Suprapubic skin (tissue), 4 donors: ENCODE measurements around the gene KRT73.

ENCODE experiments used
- EP300 ChIP-seq: sonication (generic); formaldehyde crosslinking; IDR thresholded peaks from one replicate; pipeline ENCODE4 v1.6.1; 2017; ENCODE audit warnings: antibody characterized with exemption
- POLR2AphosphoS5 ChIP-seq, 3 donors: sonication (generic); formaldehyde crosslinking; IDR thresholded peaks; one replicate each; pipeline ENCODE4 v1.6.1; 2017; ENCODE audit warnings: antibody characterized with exemption in 3 of 3
- TF ChIP-seq, protein P1 (sequence below), 2 donors: fragments of 200-600 bp in 1 of 2; fragments of 450-650 bp in 1 of 2; sonication (generic) in 1 of 2; IDR thresholded peaks; one replicate each; pipeline ENCODE4 v1.5.1; 2016 to 2019; ENCODE audit warnings: antibody characterized with exemption in 2 of 2, mild to moderate bottlenecking in 1 of 2, moderate library complexity in 1 of 2

DNA sequence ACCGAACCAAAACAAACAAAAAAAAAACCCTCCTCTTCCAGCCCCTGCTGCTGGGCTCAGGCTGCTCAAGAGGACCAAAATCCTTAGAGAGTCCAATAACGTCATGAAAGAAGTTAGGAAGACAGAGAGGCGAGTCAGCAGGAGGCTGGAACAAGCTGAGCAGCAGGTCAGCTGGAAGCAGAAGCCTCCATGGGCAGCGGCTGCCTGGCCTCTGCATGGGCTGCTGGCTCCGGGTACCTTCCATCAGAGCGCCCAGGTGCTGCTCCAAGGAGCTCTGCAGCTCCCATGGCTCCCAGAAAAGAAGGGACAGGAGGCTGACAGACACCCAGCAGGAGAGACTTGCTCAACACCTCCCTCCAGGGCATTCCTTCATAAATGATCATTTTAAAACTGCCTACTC is 36.9 kb upstream of the KRT73 start:
- TF ChIP-seq, protein P1, sequence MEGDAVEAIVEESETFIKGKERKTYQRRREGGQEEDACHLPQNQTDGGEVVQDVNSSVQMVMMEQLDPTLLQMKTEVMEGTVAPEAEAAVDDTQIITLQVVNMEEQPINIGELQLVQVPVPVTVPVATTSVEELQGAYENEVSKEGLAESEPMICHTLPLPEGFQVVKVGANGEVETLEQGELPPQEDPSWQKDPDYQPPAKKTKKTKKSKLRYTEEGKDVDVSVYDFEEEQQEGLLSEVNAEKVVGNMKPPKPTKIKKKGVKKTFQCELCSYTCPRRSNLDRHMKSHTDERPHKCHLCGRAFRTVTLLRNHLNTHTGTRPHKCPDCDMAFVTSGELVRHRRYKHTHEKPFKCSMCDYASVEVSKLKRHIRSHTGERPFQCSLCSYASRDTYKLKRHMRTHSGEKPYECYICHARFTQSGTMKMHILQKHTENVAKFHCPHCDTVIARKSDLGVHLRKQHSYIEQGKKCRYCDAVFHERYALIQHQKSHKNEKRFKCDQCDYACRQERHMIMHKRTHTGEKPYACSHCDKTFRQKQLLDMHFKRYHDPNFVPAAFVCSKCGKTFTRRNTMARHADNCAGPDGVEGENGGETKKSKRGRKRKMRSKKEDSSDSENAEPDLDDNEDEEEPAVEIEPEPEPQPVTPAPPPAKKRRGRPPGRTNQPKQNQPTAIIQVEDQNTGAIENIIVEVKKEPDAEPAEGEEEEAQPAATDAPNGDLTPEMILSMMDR (IDR thresholded peaks at IDR 0.05): no peak
- TF ChIP-seq POLR2AphosphoS5 (IDR thresholded peaks at IDR 0.05) (no peak), EP300 (no peak)
